Aortic smooth muscle cell (primary cell): Measurements from ENCODE around the gene OR11H1. TPM values are rescaled to one million over a fixed set of nuclear protein-coding genes. Genes with fewer than 3 reads are reported as not detected.

ENCODE experiments used
- total RNA-seq: library from RNA; depleted of rRNA; stranded (reverse); fragments of >200 nt; gene quantifications from 2 replicates; pipeline ENCODE4 v1.2.3, GENCODE V29; 2014

OR11H1 gene
- total RNA-seq, result not detected in 2 replicates

GRCh38 chr22:15527892-15528291, at the start of gene OR11H1:
Gene OR11H1, plus strand, starts transcription at chr22:15528192. Its CDS starts 0 bp downstream, at chr22:15528192.

Other genes starting within 250 kb of the OR11H1 start
- gene POTEH, start 161.8 kb downstream of the OR11H1 start, total RNA-seq, result not detected in 2 replicates